GM21367 (cell line): Measurements from ENCODE around the gene DOCK1.

ENCODE experiments used
- ATAC-seq: cut with Tn5 transposase; IDR thresholded peaks from one replicate; pipeline ENCODE4 v1.9.1; 2021; ENCODE audit not compliant: unreplicated experiment

The DOCK1 gene

GRCh38 chr10:126948355-126949160 lies 43.3 kb downstream of the DOCK1 start:
- ATAC-seq, result no peak

GRCh38 chr10:126949161-126949503 lies 43.9 kb downstream of the DOCK1 start:
- ATAC-seq, result no peak

GRCh38 chr10:126950401-126951105 lies 45.3 kb downstream of the DOCK1 start:
- ATAC-seq, result no peak

- ATAC-seq, result no peak
Observed at GRCh38 chr10:126953886-126954285, 48.7 kb downstream of the DOCK1 start.

- no peak for ATAC-seq
Observed at GRCh38 chr10:126955396-126955795, 50.2 kb downstream of the DOCK1 start.

- ATAC-seq, result no peak
Observed at GRCh38 chr10:126955934-126956711, 50.9 kb downstream of the DOCK1 start.

GRCh38 chr10:126956712-126957108 lies 51.5 kb downstream of the DOCK1 start:
- no peak for ATAC-seq

GRCh38 chr10:126957111-126957510 lies 51.9 kb downstream of the DOCK1 start:
- ATAC-seq, result no peak

- no peak for ATAC-seq
Observed at GRCh38 chr10:126959431-126959830, 54.2 kb downstream of the DOCK1 start.

- no peak for ATAC-seq
Observed at GRCh38 chr10:126959906-126960685, 54.9 kb downstream of the DOCK1 start.

GRCh38 chr10:126963354-126963753 lies 58.1 kb downstream of the DOCK1 start:
- no peak for ATAC-seq

- ATAC-seq, result no peak
Observed at GRCh38 chr10:126964190-126964589, 59.0 kb downstream of the DOCK1 start.

GRCh38 chr10:126966938-126967337 lies 61.7 kb downstream of the DOCK1 start:
- no peak for ATAC-seq

GRCh38 chr10:126969310-126969709 lies 64.1 kb downstream of the DOCK1 start:
- no peak for ATAC-seq

- no peak for ATAC-seq
Observed at GRCh38 chr10:126972635-126973414, 67.6 kb downstream of the DOCK1 start.

GRCh38 chr10:126975221-126975620 lies 70.0 kb downstream of the DOCK1 start:
- ATAC-seq, result no peak

GRCh38 chr10:126977216-126977615 lies 72.0 kb downstream of the DOCK1 start:
- no peak for ATAC-seq

GRCh38 chr10:126979311-126979710 lies 74.1 kb downstream of the DOCK1 start:
- ATAC-seq, result no peak

- ATAC-seq, result no peak
Observed at GRCh38 chr10:126993208-126993607, 88.0 kb downstream of the DOCK1 start.
